ENCODE results near the gene RTTN. TPM values are rescaled to one million over a fixed set of nuclear protein-coding genes. Genes with fewer than 3 reads are reported as not detected.

The RTTN gene
- polyA plus RNA-seq, 2 of the 4 experiments (the other 2 are of a cell fraction), result 8.4 to 24.6 TPM

GRCh38 chr18:69995774-69996173, 209.7 kb downstream of the RTTN start:
- no peak for ATAC-seq
- ChIA-PET POLR2A (no interaction called here), CTCF (no interaction called here)
- peaks cover 3% of the 10 kb centered on the region; the same call in 1 of the 3 replicates for H3K4me1 ChIP-seq
- no peaks in the 10 kb centered on the region for H3K9me3 ChIP-seq
- H3K4me2 ChIP-seq, result no peak overlapping the region
- 98% methylated on average over 2 of the region's 3 CpGs for WGBS (ENCODE audit: missing lambda C conversion rate)
- H3K27ac ChIP-seq, result no peak overlapping the region
- FAIRE-seq, result no peak
- no peak for TF ChIP-seq FOXS1 (CRISPR knock-in tag; IDR thresholded peaks at IDR 0.05)
- no peak for TF ChIP-seq HES2 (IDR thresholded peaks at IDR 0.05)
- TF ChIP-seq HMGXB4 (CRISPR knock-in tag; IDR thresholded peaks at IDR 0.05; ENCODE audit: borderline replicate concordance), result no peak
- no peak for TF ChIP-seq PHF8 (IDR thresholded peaks at IDR 0.05; ENCODE audit: borderline replicate concordance, low read depth)
- no peak for TF ChIP-seq KDM5A (IDR thresholded peaks at IDR 0.05)
- no peak for TF ChIP-seq NR3C1 (IDR thresholded peaks at IDR 0.05)
- no peak for TF ChIP-seq SREBF2 (IDR thresholded peaks at IDR 0.05)
- TF ChIP-seq TFCP2L1 (CRISPR knock-in tag; IDR thresholded peaks at IDR 0.05), result no peak
- TF ChIP-seq NPAS2 (CRISPR knock-in tag; IDR thresholded peaks at IDR 0.05; ENCODE audit: borderline replicate concordance), result no peak
- TF ChIP-seq RARB (CRISPR knock-in tag; IDR thresholded peaks at IDR 0.05), result no peak
- TF ChIP-seq RFX5 (IDR thresholded peaks at IDR 0.05), result no peak
- no peak for TF ChIP-seq EHMT2 (IDR thresholded peaks at IDR 0.05; ENCODE audit: low read depth)
- no peak for TF ChIP-seq E2F6 (IDR thresholded peaks at IDR 0.05; ENCODE audit: borderline replicate concordance, low read depth)
- DNase-seq (ENCODE audit: low read depth in 1 of 2, low spot score in 1 of 2), result no peak
- H3K4me3 ChIP-seq, result no peak overlapping the region

GRCh38 chr18:69992776-69993175, 212.7 kb downstream of the RTTN start:
- Histone ChIP-seq H3K9me3 (no peaks in the 10 kb centered on the region), H3K4me2 (no peak overlapping the region), H3K27ac (no peak overlapping the region), H3K4me1 (peaks cover under 1% of the 10 kb centered on the region; the same call in 1 of the 3 replicates), H3K4me3 (no peak overlapping the region)
- 56% methylated on average over 1 of the region's 1 CpG for WGBS (ENCODE audit: missing lambda C conversion rate)
- ATAC-seq (no peak), FAIRE-seq (no peak), DNase-seq (ENCODE audit: low read depth in 1 of 2, low spot score in 1 of 2) (no peak)
- ChIA-PET POLR2A (no interaction called here), CTCF (no interaction called here)
- TF ChIP-seq HMGXB4 (CRISPR knock-in tag; IDR thresholded peaks at IDR 0.05; ENCODE audit: borderline replicate concordance) (no peak), RARB (CRISPR knock-in tag; IDR thresholded peaks at IDR 0.05) (no peak), ZSCAN20 (CRISPR knock-in tag; IDR thresholded peaks at IDR 0.05) (no peak), TP53 (CRISPR knock-in tag; IDR thresholded peaks at IDR 0.05) (no peak), HOXB5 (CRISPR knock-in tag; IDR thresholded peaks at IDR 0.05) (no peak), HDAC2 (IDR thresholded peaks at IDR 0.05) (no peak), JUN (IDR thresholded peaks at IDR 0.05) (no peak), CBX2 (IDR thresholded peaks at IDR 0.05; ENCODE audit: borderline replicate concordance, low read depth) (no peak), HOXB13 (CRISPR knock-in tag; IDR thresholded peaks at IDR 0.05; ENCODE audit: low read depth) (no peak), EHMT2 (IDR thresholded peaks at IDR 0.05; ENCODE audit: low read depth) (no peak), CTCF (IDR thresholded peaks at IDR 0.05) (no peak), NPAS2 (CRISPR knock-in tag; IDR thresholded peaks at IDR 0.05; ENCODE audit: borderline replicate concordance) (no peak), KDM5A (IDR thresholded peaks at IDR 0.05) (no peak), CEBPB (IDR thresholded peaks at IDR 0.05) (no peak), ZNF302 (CRISPR knock-in tag; IDR thresholded peaks at IDR 0.05) (no peak), HEYL (CRISPR knock-in tag; IDR thresholded peaks at IDR 0.05) (no peak), PHF8 (IDR thresholded peaks at IDR 0.05; ENCODE audit: borderline replicate concordance, low read depth) (no peak), EHF (CRISPR knock-in tag; IDR thresholded peaks at IDR 0.05) (no peak), HOXA7 (CRISPR knock-in tag; IDR thresholded peaks at IDR 0.05) (no peak), E2F6 (IDR thresholded peaks at IDR 0.05; ENCODE audit: borderline replicate concordance, low read depth) (no peak)

Data from A549 (cell line).